ENCODE measurements around the gene INSR. TPM values are rescaled to one million over a fixed set of nuclear protein-coding genes. Genes with fewer than 3 reads are reported as not detected.

INSR gene
- total RNA-seq, 1 experiment from 2014 or later: 22.6 TPM

DNA sequence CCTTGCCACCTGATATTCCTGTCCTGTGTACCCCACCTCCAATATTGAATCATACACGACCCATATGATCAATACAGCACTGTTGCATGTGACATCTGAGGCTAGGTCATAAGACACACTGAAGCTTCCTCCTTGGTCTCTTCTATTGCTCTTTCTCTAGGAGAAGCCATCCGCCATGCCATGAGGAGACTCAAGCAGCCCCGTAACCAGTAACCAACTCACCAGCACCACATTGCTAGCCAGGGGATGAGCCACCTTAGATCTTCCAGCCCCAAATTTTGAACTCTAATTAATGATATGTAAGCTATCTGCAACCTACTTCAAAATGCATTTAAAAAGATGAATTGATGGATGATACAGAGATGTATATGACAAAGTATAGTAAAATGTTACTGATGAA, 196.1 kb downstream of the INSR start:
- Histone ChIP-seq H3K36me3 (ENCODE audit: control insufficient read depth, insufficient read depth, low read length) (no peaks in the 10 kb centered on the region), H3K4me1 (peaks cover 23% of the 10 kb centered on the region), H3K9me3 (peaks cover 7% of the 10 kb centered on the region), H3K4me3 (ENCODE audit: low read depth, low read length) (peak overlapping the region; percentile 82), H3K27me3 (replicated peaks; ENCODE audit: control insufficient read depth, insufficient read depth, low read length) (no peaks in the 10 kb centered on the region)
- ChIA-PET CTCF (interaction anchor here (0.6 kb wide), 1 partner anchor 1219 kb away, joined by 3 read pairs; no protein-coding TSS in a partner anchor), POLR2A (no interaction called here)
- Mint-ChIP-seq H3K4me1 (ENCODE audit: low read depth, unreplicated experiment) (peaks cover 12% of the 10 kb centered on the region), H3K9me3 (ENCODE audit: unreplicated experiment) (peaks cover 25% of the 10 kb centered on the region), H3K27ac (ENCODE audit: unreplicated experiment) (peak overlapping the region; percentile 98), H3K36me3 (ENCODE audit: insufficient read depth, unreplicated experiment) (peaks cover 27% of the 10 kb centered on the region), H3K4me3 (ENCODE audit: unreplicated experiment) (peak overlapping the region; percentile 97), H3K27me3 (ENCODE audit: insufficient read depth, unreplicated experiment) (no peaks in the 10 kb centered on the region)
- no TSS peak for BruUV-seq (replicated peaks)
- TF ChIP-seq, protein P1, sequence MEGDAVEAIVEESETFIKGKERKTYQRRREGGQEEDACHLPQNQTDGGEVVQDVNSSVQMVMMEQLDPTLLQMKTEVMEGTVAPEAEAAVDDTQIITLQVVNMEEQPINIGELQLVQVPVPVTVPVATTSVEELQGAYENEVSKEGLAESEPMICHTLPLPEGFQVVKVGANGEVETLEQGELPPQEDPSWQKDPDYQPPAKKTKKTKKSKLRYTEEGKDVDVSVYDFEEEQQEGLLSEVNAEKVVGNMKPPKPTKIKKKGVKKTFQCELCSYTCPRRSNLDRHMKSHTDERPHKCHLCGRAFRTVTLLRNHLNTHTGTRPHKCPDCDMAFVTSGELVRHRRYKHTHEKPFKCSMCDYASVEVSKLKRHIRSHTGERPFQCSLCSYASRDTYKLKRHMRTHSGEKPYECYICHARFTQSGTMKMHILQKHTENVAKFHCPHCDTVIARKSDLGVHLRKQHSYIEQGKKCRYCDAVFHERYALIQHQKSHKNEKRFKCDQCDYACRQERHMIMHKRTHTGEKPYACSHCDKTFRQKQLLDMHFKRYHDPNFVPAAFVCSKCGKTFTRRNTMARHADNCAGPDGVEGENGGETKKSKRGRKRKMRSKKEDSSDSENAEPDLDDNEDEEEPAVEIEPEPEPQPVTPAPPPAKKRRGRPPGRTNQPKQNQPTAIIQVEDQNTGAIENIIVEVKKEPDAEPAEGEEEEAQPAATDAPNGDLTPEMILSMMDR (IDR thresholded peaks at IDR 0.05; ENCODE audit: insufficient read depth in 1 of 2, low read depth in 1 of 2, low read length in 1 of 2, severe bottlenecking in 1 of 2, unreplicated experiment in 1 of 2): no peak
- no peak for DNase-seq
- intact Hi-C loops (cut with micrococcal nuclease; ENCODE audit: unreplicated experiment): no loop called here

DNA sequence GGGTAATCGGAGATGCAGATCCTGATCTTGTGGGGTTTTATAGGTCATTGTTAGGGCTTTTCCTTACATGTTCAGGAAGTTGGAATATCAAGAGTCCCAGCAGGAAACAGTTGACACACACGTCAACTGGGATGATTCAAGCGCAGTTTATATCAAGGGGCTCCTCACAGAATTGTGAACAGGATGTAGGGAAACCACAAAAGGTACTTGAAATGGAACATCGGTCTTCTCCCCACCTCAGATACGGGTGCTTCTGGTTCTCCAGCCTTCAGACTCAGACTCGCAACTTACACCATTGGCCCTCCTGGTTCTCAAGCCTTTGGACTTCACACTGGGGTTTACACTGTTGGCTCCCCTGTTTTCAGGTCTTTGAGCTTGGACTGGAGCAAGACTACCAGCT, 205.2 kb downstream of the INSR start:
- peaks cover 24% of the 10 kb centered on the region for H3K9me3 Mint-ChIP-seq (ENCODE audit: unreplicated experiment)
- no peaks in the 10 kb centered on the region for H3K27me3 Mint-ChIP-seq (ENCODE audit: insufficient read depth, unreplicated experiment)
- peaks cover 17% of the 10 kb centered on the region for H3K9me3 ChIP-seq

DNA sequence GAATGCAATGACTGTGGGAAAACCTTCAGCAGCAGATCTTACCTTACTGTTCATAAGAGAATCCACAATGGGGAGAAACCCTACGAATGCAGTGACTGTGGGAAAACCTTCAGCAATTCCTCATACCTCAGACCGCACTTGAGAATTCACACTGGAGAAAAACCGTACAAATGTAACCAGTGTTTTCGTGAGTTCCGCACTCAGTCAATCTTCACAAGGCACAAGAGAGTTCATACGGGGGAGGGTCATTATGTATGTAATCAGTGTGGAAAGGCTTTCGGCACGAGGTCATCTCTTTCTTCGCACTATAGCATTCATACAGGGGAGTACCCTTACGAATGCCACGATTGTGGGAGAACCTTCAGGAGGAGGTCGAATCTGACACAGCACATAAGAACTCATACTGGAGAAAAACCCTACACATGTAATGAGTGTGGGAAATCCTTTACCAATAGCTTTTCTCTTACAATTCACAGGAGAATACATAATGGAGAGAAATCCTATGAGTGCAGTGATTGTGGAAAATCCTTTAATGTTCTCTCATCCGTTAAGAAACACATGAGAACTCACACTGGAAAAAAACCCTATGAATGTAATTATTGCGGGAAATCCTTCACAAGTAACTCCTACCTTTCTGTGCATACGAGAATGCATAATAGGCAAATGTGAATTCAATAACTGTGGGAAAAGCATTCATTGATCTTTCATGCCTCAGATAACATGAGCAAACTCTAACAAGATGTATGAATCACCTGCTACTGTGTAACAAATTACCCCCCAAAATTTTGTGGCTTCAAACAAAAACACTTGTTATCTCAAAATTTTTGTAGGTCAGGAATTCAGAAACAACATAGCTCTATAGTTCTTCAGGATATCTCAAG, 210.9 kb downstream of the INSR start:
- no peaks in the 10 kb centered on the region for H3K4me1 ChIP-seq
- DNase-seq: no peak
- TF ChIP-seq, protein P1 (IDR thresholded peaks at IDR 0.05; ENCODE audit: insufficient read depth in 1 of 2, low read depth in 1 of 2, low read length in 1 of 2, severe bottlenecking in 1 of 2, unreplicated experiment in 1 of 2): no peak
- CTCF ChIA-PET: interaction anchor here (0.7 kb wide), 1 partner anchor 266 kb away, joined by 3 read pairs; no protein-coding TSS in a partner anchor
- peaks cover 72% of the 10 kb centered on the region for H3K36me3 Mint-ChIP-seq (ENCODE audit: insufficient read depth, unreplicated experiment)
- H3K4me3 ChIP-seq (ENCODE audit: low read depth, low read length): no peak overlapping the region
- H3K27me3 Mint-ChIP-seq (ENCODE audit: insufficient read depth, unreplicated experiment): no peaks in the 10 kb centered on the region
- no peak overlapping the region for H3K4me3 Mint-ChIP-seq (ENCODE audit: unreplicated experiment)
- intact Hi-C loops (cut with micrococcal nuclease; ENCODE audit: unreplicated experiment): no loop called here
- H3K9me3 Mint-ChIP-seq (ENCODE audit: unreplicated experiment): peaks cover 47% of the 10 kb centered on the region
- H3K9me3 ChIP-seq: peaks cover 43% of the 10 kb centered on the region
- H3K36me3 ChIP-seq (ENCODE audit: control insufficient read depth, insufficient read depth, low read length): peaks cover 18% of the 10 kb centered on the region
- TSS peak; percentile 10 for BruUV-seq (replicated peaks)
- H3K27ac Mint-ChIP-seq (ENCODE audit: unreplicated experiment): no peak overlapping the region
- H3K4me1 Mint-ChIP-seq (ENCODE audit: low read depth, unreplicated experiment): no peaks in the 10 kb centered on the region
- POLR2A ChIA-PET: interaction anchor here (1.0 kb wide), 1 partner anchor 16 kb away, joined by 4 read pairs; no protein-coding TSS in a partner anchor
- H3K27me3 ChIP-seq (replicated peaks; ENCODE audit: control insufficient read depth, insufficient read depth, low read length): no peaks in the 10 kb centered on the region

More for the DNA sequence above, 205.2 kb downstream of the INSR start:
- TF ChIP-seq, protein P1 (IDR thresholded peaks at IDR 0.05; ENCODE audit: insufficient read depth in 1 of 2, low read depth in 1 of 2, low read length in 1 of 2, severe bottlenecking in 1 of 2, unreplicated experiment in 1 of 2): no peak
- no peaks in the 10 kb centered on the region for H3K27me3 ChIP-seq (replicated peaks; ENCODE audit: control insufficient read depth, insufficient read depth, low read length)
- CTCF ChIA-PET: no interaction called here
- no TSS peak for BruUV-seq (replicated peaks)
- POLR2A ChIA-PET: no interaction called here
- Mint-ChIP-seq H3K4me3 (ENCODE audit: unreplicated experiment) (no peak overlapping the region), H3K4me1 (ENCODE audit: low read depth, unreplicated experiment) (no peaks in the 10 kb centered on the region), H3K27ac (ENCODE audit: unreplicated experiment) (no peak overlapping the region), H3K36me3 (ENCODE audit: insufficient read depth, unreplicated experiment) (peaks cover 15% of the 10 kb centered on the region)
- no peaks in the 10 kb centered on the region for H3K4me1 ChIP-seq
- H3K4me3 ChIP-seq (ENCODE audit: low read depth, low read length): no peak overlapping the region
- intact Hi-C loops (cut with micrococcal nuclease; ENCODE audit: unreplicated experiment): no loop called here
- peaks cover 2% of the 10 kb centered on the region; the same call in 1 of the 2 replicates for H3K36me3 ChIP-seq (ENCODE audit: control insufficient read depth, insufficient read depth, low read length)
- DNase-seq: no peak

All from Caco-2 (cell line).